22Rv1 (cell line): Measurements from ENCODE around the gene VSTM2A.

Source experiments
- ZFX ChIP-seq: fragments of 450-650 bp; IDR thresholded peaks from 2 replicates; pipeline ENCODE4 v1.6.1; 2017; ENCODE audit warnings: antibody characterized with exemption, borderline replicate concordance
- TF ChIP-seq, protein P1 (sequence below): fragments of 450-650 bp; IDR thresholded peaks from 2 replicates; pipeline ENCODE4 v1.5.1; 2017; ENCODE audit warnings: mild to moderate bottlenecking

DNA sequence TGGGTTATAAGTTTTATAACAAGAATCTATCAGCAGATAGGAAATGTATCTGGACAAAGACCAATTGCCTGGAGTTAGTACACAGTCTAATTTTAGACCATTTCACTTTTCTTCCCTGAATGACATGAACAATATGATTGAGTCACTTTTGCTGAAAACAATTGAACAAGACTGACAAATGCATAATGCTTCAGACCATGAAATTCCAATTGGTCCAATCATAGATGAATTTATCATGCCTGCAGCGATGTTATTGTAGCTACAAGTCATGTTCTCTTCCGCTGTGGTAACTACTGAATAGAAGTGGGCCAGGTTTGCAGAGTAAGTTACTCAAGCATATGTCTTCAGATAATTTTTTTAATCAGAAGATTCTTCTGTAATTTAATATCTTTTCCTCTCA, 73.4 kb downstream of the VSTM2A start:
- TF ChIP-seq, protein P1, sequence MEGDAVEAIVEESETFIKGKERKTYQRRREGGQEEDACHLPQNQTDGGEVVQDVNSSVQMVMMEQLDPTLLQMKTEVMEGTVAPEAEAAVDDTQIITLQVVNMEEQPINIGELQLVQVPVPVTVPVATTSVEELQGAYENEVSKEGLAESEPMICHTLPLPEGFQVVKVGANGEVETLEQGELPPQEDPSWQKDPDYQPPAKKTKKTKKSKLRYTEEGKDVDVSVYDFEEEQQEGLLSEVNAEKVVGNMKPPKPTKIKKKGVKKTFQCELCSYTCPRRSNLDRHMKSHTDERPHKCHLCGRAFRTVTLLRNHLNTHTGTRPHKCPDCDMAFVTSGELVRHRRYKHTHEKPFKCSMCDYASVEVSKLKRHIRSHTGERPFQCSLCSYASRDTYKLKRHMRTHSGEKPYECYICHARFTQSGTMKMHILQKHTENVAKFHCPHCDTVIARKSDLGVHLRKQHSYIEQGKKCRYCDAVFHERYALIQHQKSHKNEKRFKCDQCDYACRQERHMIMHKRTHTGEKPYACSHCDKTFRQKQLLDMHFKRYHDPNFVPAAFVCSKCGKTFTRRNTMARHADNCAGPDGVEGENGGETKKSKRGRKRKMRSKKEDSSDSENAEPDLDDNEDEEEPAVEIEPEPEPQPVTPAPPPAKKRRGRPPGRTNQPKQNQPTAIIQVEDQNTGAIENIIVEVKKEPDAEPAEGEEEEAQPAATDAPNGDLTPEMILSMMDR = no peak
- TF ChIP-seq ZFX = no peak
